GM12892 (cell line): ENCODE measurements around the gene TMEM184C.

Source experiments
- POLR2A ChIP-seq: IDR thresholded peaks from 2 replicates; pipeline ENCODE4 v1.6.1; 2011; ENCODE audit warnings: low read depth, low read length, control low read depth
- POLR2AphosphoS5 ChIP-seq: IDR thresholded peaks from 2 replicates; pipeline ENCODE4 v1.6.1; 2011; ENCODE audit warnings: low read depth, low read length, control low read depth
- TAF1 ChIP-seq: IDR thresholded peaks from 2 replicates; pipeline ENCODE4 v1.6.1; 2011; ENCODE audit warnings: low read depth, mild to moderate bottlenecking, control low read depth, low read length, borderline replicate concordance

- TF ChIP-seq TAF1 (no peak), POLR2A (no peak), POLR2AphosphoS5 (no peak)
Observed at GRCh38 chr4:147714575-147715401, 97.6 kb downstream of the TMEM184C start.
